Endometrial microvascular endothelial cells (primary cell): ENCODE results near the gene RFX2. TPM values are rescaled to one million over a fixed set of nuclear protein-coding genes. Genes with fewer than 3 reads are reported as not detected.
"Not testable (repeated sequence)": the region's sequence is repeated elsewhere in the genome, so short reads cannot be mapped to it uniquely, and the experiment has no call there.

Experiments
- in situ Hi-C: cut with HindIII; loops from 2 replicates; pipeline ENCODE4 v1.10.0; 2017; ENCODE audit warnings: low sequenced_read_pairs, low pct_unique_long_range_greater_than_20kb; ENCODE audit errors: inconsistent ontology term
- total RNA-seq: library from RNA; depleted of rRNA; stranded (reverse); fragments of >200 nt; gene quantifications from one replicate; pipeline ENCODE4 v1.2.3, GENCODE V29; 2015; ENCODE audit errors: inconsistent ontology term

Gene RFX2
- total RNA-seq, 1 donor from 2014 or later: 4.6 TPM

GRCh38 chr19:5988517-5989387 lies 121.5 kb downstream of the RFX2 start:
- in situ Hi-C loops: no loop called here

DNA sequence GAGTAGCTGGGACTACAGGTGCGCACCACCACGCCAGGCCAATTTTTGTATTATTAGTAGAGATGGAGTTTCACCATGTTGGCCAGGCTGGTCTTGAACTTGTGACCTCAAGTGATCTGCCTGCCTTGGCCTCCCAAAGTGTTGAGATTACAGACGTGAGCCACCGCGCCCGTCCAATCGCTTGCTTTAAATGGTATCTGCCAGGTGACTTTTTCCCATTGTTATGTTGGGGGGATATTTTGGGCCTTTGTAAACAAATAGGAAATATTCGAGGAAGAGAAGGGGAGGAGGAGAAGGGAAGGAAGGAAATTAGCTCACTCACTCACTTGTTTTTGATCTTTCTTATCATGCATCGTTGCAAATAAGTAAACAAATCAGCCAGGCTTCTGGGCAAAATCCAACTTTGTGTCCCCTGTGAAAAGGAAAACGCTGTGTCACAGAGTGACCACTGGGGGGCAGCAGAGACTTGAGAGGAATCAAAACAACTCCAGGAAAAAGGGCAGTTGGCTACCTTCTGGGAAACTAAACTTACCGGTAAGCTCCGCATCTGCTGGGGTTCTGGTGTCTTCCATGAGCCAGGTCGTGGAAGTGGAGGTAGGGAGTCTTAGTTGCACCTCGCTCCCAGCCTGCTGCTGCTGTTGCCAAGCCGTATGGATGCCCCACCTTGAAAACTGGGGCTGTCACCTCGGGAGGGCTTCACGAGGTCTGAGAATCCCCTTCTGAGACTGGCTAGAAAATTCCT lies 123.1 kb downstream of the RFX2 start:
- in situ Hi-C loops: no loop called here

DNA sequence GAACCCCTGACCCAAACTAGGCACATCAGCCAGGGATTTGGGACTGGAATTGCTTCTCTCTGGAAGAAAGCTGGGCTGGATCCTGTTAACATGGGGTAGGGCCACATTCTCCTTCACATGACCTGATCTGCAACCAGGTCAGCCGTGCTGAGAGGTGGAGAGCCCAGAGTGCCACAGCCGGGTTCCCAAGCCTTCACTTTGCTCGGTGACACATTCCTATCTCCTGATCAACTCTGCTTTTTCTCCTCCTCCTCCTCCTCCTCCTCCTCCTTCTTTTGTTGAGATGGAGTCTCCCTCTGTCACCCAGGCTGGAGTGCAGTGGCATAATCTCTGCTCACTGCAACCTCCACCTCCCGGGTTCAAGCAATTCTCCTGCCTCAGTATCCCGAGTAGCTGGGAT lies 124.5 kb downstream of the RFX2 start:
- in situ Hi-C loops: not testable (repeated sequence)

DNA sequence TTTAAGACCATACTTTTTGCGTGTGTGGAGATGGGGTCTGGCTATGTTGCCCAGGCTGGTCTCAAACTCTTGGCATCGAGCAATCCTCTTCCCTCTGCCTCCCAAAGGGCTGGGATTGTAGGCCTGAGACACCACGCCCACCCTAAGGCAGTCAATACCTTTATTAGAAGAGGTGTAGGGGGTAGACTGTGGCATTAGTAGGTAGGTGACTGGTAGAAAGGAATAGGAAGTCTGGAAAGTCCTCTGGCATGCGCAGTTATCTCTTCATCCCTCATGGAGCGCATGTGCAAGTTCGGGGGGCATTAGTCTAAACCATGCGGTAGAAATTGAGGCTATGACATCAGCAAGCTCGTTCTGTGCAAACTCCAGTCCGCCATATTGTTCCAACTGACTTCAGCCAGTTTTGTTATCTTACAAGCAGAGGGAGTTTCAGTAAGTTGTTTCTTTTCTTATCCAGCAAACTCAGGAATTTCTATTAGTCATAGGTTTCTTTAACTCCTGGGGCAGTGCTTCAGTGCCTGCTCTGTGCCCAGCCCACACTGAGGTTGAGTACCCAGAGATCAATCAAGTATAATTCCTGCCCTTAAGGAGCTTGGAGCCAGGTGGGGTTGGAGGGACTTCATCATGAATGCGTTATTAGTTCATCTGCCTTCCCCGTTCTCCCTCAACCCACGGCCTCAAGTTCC lies 125.1 kb downstream of the RFX2 start:
- in situ Hi-C loops: no loop called here

DNA sequence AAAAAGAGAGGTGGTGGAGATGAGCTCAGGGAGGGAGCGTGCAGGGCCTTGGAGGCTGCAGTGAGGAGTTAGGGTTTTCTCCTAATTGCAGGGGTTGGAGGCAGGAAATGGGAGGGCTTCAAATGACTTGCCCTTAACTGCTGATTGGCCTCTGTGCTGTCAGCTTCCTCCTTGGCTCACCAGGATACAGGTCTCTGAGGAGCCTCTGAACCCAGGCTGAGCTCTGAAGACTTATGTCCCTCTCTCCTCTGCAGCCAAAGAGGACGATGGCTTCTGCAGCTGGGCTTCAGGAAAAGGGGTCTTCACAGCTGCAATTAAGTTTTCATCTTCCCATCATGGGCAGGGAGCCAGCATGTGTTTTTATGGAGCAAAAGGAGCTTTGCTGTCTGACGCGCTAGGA lies 125.7 kb downstream of the RFX2 start:
- in situ Hi-C loops: no loop called here

- in situ Hi-C loops: no loop called here
Observed at GRCh38 chr19:5983367-5983955, 126.8 kb downstream of the RFX2 start.

- in situ Hi-C loops: no loop called here
Observed at GRCh38 chr19:5978606-5979552, 131.4 kb downstream of the RFX2 start.

DNA sequence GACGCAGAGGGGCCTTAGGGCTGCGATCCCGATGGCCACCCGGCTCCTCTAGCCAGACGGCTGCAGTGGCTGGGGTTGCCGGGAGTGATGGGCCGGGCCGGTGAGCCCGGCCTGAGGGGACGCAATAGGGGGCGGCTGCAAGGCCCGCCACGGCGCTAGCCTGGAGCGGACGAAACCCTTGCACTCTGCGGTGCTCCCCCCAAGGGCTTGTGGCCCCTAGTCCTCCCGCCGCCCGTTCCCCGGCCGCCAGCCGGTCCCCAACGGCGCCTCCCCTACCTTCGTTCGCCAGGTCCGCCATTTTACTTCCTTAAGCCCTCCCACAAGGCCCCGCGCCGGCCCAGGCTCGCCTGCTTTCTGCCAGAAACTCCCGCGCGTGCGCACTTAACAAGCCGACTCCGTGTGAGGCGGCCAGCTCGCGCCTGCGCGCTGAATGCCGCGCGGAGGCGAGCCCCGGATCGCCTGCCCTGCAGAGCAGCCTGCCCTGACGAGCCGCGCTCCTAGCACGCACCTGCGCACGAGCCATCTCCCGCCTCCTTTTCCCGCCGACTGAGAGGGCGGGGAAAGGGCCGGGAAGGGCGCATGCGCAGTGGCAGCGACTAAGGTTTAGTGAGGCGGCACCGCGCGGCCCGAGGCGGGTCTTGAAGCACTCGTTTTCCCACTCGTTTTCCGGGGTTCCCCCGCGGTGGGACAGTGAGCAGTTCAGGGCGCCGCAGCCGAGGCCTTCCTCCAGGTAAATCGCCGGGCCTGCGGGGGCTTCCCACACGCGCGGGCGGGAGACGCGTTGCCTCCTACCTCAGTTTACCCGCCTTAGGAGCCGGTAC lies 132.3 kb downstream of the RFX2 start, which contains the start of gene RANBP3:
TSS of gene RANBP3 (minus strand) at position 356 of the 821 bp plus-strand sequence. CDS start at position 298, 58 bp downstream.
- in situ Hi-C loops: no loop called here

GRCh38 chr19:5977222-5977784 lies 133.0 kb downstream of the RFX2 start:
- in situ Hi-C loops: no loop called here

DNA sequence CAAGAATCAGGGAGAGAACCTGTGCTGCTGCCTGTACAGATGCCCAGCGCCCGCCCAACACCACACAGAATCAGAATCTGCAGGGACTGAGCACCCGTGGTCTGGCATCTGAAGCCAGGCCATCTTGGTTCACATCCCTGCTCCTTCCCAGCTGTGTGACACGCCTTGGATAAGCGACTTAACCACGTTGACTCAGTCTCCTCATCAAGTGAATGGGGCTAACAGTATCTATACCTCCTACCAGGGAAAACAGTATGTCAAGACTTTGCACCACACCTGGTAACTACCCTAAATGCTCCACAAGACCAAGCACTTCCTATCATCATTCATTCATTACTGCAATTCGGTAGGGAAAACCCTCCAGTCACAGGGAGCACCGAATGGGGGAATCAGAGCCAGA lies 133.5 kb downstream of the RFX2 start:
- in situ Hi-C loops: no loop called here

GRCh38 chr19:5975388-5975728 lies 134.9 kb downstream of the RFX2 start:
- in situ Hi-C loops: no loop called here

DNA sequence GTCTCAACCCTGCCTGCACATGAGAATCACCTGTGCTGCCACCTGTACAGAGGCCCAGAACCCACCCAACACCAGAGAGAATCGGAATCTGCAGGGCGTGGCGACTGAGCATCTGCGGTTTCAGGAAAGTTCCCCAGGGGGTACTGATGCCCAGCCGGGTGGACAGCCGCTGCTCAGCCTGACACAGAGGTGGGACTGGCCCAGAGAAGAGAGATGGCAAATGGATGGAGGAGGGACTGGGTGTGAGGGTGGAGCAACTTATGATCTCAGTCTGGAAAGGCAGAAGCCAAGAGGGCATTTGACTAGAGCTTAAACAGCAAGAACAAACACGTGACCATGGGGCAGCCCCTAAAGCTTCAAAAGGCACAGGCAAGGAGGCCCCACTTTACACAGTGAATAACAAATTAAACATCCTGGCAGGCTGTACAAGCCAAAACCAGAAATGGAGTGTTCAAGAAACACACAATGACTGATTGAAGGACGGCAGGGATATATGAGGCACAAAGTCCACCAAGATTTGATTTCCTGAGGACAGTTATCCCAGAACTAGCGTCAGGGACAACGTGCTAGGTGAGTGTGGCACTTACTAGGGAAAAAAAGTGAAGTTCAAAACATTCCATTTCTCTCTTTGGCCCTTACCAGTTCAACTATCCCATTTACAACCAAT lies 135.4 kb downstream of the RFX2 start:
- in situ Hi-C loops: no loop called here

DNA sequence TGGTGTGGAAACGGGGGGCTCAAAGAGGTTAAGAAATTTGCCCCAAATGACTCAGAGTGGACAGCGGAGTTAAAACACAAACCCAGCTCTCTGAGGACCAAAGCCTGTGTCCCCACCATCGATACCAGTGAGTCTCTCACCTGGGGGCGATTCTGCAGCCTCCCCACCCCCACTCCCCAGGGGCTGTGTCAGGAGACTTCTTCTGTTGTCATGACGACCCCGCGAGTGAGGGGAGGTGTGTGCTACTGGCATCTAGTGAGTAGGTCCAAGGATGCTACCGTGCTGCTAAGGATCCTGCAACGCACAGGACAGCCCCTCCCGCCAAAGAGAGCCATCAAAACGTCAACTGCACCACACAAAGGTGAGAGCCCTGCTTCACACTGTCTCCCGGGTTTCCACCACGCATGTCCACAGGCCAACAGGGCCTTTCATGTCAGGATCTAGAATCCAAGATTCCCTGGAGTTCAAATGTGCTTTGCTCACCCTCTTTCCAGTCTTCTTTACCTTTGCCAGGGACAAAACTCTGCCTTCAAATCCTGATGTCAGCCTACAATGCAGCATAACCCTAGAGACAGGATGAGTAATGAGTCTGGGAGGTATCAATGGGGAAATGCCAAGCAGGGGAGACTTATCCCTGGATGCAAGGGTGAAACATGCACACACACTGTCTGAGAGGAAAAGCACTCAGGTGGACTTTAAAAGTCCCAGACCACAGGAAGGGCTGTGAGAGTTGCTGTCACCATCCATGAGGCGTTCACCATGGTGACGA lies 136.2 kb downstream of the RFX2 start:
- in situ Hi-C loops: no loop called here

GRCh38 chr19:5973376-5973775 lies 136.9 kb downstream of the RFX2 start:
- in situ Hi-C loops: no loop called here

DNA sequence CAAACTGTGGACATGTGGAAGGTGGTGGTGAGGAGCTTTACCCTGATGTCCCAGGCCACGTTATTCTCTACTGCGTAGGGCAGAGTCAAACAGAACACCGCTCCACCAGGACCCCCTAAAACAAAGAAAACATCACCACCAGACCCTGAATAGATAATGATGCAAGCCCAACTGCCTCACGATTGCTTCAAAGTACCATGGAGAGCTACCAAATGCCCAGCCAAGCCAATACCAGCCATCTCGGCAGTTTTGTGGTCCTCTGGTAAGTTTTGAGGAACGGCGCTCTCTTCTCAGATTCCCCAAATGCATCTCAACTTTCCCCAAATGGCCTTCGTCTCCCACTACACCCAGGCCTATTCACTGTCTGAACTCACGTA lies 138.0 kb downstream of the RFX2 start:
- in situ Hi-C loops: no loop called here

- in situ Hi-C loops: no loop called here
Observed at GRCh38 chr19:5971714-5972354, 138.5 kb downstream of the RFX2 start.
